ENCODE measurements around the gene ATP6V1B1.

Gene ATP6V1B1

GRCh38 chr2:70961648-70961994 is 25.9 kb downstream of the ATP6V1B1 start:
- no peaks in the 10 kb centered on the region for H3K9me3 ChIP-seq
- H3K27me3 ChIP-seq: peaks cover 66% of the 10 kb centered on the region
- no peak overlapping the region for H3K4me3 ChIP-seq (ENCODE audit: low read depth in 1 of 2, low read length in 1 of 2)
- H3K4me1 ChIP-seq (ENCODE audit: control insufficient read depth in 1 of 2, insufficient read depth in 1 of 2, low read depth in 1 of 2, low read length in 1 of 2): peaks cover 7% of the 10 kb centered on the region in 2 experiments
- H3K27ac ChIP-seq: no peak overlapping the region
- H3K36me3 ChIP-seq: no peaks in the 10 kb centered on the region
- no peak for TF ChIP-seq CTCF (IDR thresholded peaks at IDR 0.05)

GRCh38 chr2:70962211-70962884 is 26.6 kb downstream of the ATP6V1B1 start:
- no peak overlapping the region for H3K4me3 ChIP-seq (ENCODE audit: low read depth in 1 of 2, low read length in 1 of 2)
- H3K27ac ChIP-seq: no peak overlapping the region
- H3K9me3 ChIP-seq: no peaks in the 10 kb centered on the region
- no peaks in the 10 kb centered on the region for H3K36me3 ChIP-seq
- no peak for TF ChIP-seq CTCF (IDR thresholded peaks at IDR 0.05)
- peaks cover 7% of the 10 kb centered on the region in 2 experiments for H3K4me1 ChIP-seq (ENCODE audit: control insufficient read depth in 1 of 2, insufficient read depth in 1 of 2, low read depth in 1 of 2, low read length in 1 of 2)
- H3K27me3 ChIP-seq: peaks cover 66% of the 10 kb centered on the region

- H3K4me1 ChIP-seq (ENCODE audit: control insufficient read depth in 1 of 2, insufficient read depth in 1 of 2, low read depth in 1 of 2, low read length in 1 of 2): peaks cover 7% of the 10 kb centered on the region in 2 experiments
- H3K9me3 ChIP-seq: no peaks in the 10 kb centered on the region
- no peak overlapping the region for H3K27ac ChIP-seq
- TF ChIP-seq CTCF (IDR thresholded peaks at IDR 0.05): no peak
- H3K4me3 ChIP-seq (ENCODE audit: low read depth in 1 of 2, low read length in 1 of 2): no peak overlapping the region
- H3K36me3 ChIP-seq: no peaks in the 10 kb centered on the region
- peaks cover 66% of the 10 kb centered on the region for H3K27me3 ChIP-seq
Observed at GRCh38 chr2:70962885-70963878, 27.5 kb downstream of the ATP6V1B1 start.

GRCh38 chr2:70964133-70964532 is 28.4 kb downstream of the ATP6V1B1 start:
- Histone ChIP-seq H3K36me3 (no peaks in the 10 kb centered on the region), H3K4me3 (ENCODE audit: low read depth in 1 of 2, low read length in 1 of 2) (no peak overlapping the region), H3K27me3 (peaks cover 74% of the 10 kb centered on the region), H3K27ac (no peak overlapping the region), H3K4me1 (ENCODE audit: control insufficient read depth in 1 of 2, insufficient read depth in 1 of 2, low read depth in 1 of 2, low read length in 1 of 2) (peaks cover 7% of the 10 kb centered on the region in 2 experiments), H3K9me3 (no peaks in the 10 kb centered on the region)
- TF ChIP-seq CTCF (IDR thresholded peaks at IDR 0.05): no peak

- peak overlapping the region; percentile 20 to 46 for H3K4me3 ChIP-seq (ENCODE audit: low read depth in 1 of 2, low read length in 1 of 2)
- TF ChIP-seq CTCF (IDR thresholded peaks at IDR 0.05): peak; percentile 42
- H3K4me1 ChIP-seq (ENCODE audit: control insufficient read depth in 1 of 2, insufficient read depth in 1 of 2, low read depth in 1 of 2, low read length in 1 of 2): peaks cover 7% of the 10 kb centered on the region in 2 experiments
- peaks cover 80% of the 10 kb centered on the region for H3K27me3 ChIP-seq
- no peaks in the 10 kb centered on the region for H3K36me3 ChIP-seq
- H3K27ac ChIP-seq: no peak overlapping the region
- H3K9me3 ChIP-seq: no peaks in the 10 kb centered on the region
Observed at GRCh38 chr2:70964596-70965386, 29.1 kb downstream of the ATP6V1B1 start.
